GM19463 (cell line): ENCODE results near the gene DUSP5.

Source experiments
- ATAC-seq: cut with Tn5 transposase; IDR thresholded peaks from one replicate; pipeline ENCODE4 v1.9.1; 2021; ENCODE audit warnings: mild to moderate bottlenecking, moderate library complexity; ENCODE audit not compliant: unreplicated experiment

The DUSP5 gene

DNA sequence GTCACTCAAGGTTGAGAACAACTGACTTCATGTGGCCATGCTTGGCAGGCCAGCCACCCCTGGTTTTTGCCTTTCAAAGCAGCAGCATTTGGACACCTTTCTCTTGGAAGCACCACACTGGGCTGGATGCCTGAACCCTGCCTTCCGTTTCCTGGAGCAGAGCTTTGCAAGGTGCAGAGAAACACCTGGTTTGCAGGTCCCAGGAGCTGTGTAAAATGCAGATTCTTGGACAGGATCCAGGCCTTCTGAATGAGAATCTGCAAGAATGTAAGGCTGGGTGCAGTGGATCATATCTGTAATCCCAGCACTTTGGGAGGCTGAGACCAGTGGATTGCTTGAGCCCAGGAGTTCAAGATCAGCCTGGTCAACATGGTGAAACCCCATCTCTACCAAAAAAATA is 18.0 kb upstream of the DUSP5 start:
- ATAC-seq: no peak

DNA sequence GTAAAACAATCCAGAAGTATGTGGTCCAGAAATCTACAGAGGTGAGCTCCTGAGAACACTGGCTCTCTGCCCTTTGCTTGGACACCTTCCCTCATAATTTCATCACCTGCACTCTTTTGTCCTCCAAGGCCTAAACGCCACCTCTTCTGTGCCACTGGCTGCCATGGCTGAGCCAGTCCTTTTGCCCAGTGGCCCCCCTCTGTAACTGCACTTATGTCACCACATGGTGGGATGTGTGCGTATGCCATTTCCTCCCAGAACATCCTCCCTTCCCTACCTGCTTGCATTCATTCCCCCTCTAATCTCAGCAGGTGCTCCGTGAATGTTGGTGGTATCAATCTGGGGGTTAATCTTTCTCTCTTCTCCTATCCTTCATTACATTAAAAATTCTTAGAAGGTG is 17.3 kb upstream of the DUSP5 start:
- no peak for ATAC-seq

DNA sequence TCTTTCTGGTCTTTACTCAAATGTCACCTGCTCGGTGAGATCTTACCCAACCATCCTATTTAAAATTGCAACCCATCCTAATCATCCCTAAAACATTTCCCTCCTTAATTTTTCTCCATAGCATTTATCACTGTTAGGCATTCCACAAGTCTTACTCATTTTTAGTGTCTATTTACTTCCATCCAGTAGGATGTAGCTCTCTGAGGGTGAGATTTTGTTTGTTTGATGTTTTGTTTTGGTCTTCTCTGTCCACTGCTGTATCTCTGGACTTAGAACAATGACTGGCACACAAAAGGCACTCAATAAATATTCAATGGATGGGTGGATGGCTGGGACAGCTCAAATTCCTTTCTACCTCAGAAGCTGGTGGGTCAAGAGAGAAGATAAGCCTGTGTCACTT is 15.8 kb upstream of the DUSP5 start:
- no peak for ATAC-seq

DNA sequence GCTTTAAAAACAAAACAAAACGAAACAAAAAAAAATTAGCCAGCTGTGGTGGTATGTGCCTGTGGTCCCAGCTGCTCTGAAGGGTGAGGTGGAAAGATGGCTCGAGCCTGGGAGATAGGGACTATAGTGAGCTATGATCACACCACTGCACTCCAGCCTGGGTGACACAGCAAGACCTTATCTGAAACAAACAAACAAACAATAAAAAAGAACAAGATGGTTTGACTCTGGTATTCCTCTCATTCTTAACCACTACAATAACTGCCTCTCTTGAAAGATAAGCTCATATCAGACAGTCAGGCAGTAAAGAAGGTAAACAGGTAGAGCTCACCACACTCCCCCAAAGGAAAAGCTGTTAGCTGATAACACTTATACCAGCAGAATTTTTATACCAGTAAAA is 14.1 kb upstream of the DUSP5 start:
- ATAC-seq: no peak

DNA sequence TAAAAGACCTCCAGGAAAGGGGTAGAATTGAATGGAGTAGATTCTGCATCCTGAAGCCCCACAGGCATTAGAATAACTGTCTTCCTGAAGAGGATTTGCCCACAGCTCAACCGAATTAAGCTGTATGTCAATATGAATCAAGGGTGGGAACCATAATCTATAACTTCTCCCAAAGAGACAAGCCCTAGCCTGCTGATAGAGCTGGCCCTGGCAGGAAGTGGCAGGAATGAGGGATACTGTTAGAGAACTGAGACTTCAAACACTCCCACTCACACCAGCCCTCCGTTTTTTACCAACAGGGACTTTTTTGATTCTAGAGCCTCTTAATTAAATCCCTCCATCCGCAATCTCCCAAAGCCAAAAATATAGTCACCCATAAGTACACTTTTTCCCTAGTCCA is 12.2 kb upstream of the DUSP5 start:
- ATAC-seq: no peak

DNA sequence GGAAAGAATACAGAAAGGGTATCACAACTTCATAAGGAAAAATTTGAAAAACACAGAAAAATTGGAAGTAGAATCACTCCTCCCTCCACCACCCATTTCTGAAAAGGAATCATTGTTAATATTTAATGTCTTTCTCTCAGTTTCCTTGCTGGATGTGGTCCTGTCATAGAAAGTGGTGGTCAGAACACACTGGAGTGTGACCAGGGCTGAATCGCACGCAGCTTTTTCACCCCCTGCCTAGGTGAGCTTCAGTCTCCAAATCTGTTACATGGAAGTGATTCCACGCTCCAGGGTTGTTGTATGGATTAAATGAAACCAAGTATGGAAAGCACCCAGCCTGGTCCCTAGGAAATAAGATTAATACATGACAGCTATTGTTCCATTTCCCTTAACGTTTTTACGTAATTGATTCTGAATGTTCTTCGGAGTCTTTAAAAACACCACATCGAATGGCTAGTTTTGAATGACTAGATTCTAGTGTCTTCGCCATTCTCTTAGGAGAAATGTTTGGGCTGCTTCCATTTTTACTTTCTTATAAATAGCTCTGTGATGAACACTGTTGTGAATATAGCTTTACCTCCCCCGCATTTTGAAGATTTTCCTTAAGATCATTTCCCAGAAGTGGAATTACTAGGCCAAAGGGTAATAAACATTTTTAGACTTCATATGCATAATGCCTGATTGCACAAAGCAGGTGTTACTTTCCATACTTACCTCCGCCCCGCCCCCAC is 10.9 kb upstream of the DUSP5 start:
- no peak for ATAC-seq

DNA sequence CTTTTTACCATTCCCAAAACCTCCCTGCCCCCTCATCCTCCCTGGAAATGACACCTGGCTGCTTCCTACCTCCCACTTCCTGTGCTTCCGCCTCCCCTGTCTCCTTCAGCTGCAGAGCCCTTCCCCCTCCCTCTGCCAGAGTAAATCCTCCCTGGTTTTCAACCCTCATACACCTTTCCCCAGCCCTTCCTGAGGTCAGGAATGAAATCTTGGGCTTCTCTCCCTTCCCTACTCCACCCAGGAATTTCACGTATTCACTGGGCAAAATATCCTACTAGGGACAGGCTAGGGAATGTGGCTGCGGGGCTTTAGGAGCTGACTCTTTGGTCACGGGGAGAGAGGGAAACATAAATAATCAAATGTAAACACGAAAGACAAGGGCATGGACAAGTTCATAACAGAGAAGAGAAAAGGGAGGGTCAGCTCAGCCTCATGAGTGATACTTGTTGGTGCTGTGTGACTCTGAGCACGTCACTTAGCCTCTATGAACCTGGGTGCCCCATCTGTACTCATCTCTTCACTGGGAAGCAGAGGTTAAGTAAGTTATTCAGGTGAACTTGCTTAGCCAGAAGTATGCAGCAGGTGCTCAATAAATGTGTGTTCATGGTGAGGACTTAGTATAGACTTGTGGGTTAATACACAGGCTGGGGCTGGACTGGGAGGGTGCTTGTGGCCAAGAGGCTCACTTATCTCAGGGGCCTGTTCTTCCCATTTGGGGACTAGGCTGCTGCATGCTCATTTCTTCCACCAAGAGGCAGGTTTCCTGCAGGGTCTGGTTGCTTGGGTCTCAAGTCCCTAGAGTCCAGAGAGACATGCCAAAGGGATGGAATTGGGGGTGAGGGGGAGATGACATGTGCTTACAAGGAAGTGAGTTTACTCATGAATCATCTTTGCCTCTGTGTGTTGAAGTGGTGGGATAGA is 10.0 kb upstream of the DUSP5 start:
- ATAC-seq: no peak

DNA sequence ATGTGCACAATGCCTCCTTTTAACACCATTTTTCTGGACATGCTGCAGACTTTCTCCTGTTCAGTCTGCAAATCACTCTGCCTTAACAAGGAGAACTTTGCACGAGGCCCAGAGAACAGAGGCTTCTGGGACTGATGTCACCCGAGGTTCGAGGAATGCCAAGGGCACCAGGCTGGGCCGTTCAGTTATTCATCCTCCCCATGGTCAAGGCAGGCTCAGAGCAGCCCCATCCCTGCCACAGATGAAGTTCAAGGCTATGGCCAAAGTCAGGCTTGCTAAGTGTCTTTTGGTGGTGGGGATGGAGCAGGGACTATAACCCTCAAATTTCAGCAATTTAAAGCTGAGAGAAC is 9.4 kb upstream of the DUSP5 start:
- ATAC-seq: no peak

DNA sequence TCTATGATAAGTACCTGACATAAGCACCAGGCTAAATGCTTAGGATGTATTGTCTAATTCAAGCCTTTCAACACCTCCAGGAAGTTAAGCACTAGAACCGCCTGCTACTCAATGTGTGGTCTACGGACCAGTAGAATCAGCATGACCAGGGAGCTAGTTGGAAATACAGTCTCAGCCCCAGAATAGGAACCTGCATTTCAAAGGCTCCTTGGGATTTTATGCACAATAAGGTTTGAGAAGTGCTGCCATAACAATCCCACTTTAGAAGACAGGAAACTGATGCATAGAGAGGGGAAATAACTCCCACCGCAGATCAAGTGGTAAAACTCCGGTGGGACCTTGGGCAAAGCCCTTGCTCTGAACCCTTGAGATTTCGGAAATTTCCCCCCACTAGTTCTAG is 8.8 kb upstream of the DUSP5 start:
- no peak for ATAC-seq

DNA sequence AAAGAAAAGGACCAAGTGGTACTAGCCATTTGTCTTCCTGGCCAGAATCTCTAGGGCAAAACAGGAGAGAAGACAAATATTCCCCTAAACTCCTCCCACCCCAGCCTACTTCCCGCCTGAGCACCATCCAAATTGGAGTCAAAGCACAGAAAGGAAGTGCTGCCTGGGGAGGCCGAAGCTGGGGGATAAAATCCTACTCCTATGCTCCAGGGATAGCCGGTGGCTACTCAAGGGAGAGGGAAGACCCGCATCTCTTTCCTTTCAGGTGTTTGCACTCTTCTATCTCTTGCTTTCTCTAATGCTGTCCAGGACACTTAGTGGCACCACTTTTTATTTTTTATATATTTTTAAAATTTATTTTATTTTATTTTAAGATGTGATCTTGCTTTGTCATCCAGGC is 7.1 kb upstream of the DUSP5 start:
- ATAC-seq: no peak

DNA sequence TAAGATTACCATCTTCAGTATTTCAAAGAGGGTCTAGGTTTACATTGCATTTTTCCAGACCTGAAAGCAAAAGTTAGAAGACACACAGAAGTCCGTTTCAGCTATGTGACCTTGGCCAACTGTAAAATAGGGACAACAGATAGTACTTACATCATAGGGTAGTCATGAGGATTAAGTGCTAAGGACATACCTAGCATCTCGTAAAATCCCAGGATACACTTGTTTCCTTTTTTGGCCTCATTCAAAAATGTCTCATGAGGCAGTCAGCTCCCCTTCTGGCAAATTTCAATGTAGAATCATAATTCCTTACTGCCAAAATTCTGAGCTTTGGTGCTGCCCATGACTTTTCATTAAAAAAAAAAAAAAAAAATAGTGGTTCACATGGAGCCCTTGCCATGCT is 6.4 kb upstream of the DUSP5 start:
- ATAC-seq: no peak

DNA sequence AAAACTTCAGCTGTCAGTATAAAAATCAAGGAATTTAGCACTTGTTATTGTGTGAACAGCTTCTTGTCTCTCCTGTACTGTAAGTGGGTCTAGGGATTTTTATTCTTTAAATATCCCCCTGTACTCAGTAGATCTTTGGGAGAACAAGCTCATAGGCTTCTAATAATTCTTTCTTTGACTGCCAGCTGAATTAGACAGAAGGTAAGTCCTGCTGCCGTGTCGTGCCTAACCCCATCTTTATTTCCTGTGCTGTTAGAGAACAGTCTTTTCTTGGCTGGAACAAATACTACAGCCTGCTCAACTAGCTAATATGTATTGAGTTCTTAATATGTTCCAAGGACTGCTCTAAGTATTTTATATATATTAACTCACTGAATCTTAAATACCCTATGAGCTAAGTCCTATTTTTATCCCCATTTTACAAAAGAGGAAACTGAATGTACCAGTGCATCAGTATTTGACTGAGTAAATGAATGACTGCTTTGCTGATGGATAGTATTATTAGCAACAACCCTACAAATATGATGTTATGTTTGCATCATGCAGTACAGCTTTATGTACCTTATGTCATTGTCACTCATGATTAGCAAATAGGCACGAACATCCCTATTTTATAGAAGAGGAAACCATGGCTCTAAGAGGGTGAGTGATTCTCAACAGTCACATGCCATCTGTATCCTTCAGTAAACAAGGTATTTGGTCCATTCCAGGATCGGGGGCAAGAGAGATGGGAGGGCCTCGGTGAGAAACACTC is 5.5 kb upstream of the DUSP5 start:
- ATAC-seq: no peak

DNA sequence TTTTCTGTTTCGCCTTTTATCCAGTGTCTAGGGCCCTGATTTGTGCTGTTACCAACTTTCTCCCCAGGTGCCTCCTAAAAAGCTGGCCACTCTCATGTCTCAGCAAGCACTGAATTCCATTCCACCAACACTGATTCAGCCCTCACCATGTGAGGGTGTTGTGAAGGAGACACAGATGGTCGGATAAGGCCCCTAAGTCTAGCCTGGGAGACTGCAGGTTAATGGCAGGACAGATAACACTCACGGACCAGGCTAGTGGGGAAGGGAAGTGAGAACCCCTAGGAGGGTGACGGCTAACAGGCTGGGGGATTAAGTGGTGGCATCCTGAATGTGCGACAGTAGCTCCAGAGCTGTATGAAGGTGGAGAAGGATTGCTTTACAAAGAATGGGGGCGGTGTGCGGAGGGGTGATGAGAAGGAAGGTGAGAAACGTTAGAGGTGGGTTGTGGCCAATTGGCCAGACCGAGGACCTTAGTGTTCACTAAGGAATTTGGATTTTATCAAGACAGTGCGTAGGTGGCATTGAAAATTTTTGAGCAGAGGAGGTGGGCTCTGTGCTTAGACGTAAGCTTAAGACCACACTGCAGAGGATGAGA is 3.8 kb upstream of the DUSP5 start:
- no peak for ATAC-seq

DNA sequence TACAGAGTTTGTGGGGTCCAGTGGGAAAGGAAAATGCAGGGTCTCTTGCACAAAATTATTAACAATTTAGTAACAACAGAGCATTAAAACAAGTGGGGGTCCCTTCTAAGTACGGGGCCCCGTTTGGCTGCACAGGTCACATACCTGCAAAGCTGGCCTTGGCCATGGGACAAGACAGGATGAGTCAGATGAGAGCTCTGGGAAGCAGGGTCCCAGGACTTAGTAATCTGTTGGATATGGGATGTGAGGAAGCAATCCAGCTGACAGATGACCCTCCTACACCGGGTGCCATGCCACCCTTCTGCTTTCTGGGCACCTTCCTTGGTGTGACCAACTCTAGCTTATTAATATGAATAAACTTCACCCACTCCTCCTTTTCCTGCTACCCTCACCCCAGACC is 3.2 kb upstream of the DUSP5 start:
- no peak for ATAC-seq

DNA sequence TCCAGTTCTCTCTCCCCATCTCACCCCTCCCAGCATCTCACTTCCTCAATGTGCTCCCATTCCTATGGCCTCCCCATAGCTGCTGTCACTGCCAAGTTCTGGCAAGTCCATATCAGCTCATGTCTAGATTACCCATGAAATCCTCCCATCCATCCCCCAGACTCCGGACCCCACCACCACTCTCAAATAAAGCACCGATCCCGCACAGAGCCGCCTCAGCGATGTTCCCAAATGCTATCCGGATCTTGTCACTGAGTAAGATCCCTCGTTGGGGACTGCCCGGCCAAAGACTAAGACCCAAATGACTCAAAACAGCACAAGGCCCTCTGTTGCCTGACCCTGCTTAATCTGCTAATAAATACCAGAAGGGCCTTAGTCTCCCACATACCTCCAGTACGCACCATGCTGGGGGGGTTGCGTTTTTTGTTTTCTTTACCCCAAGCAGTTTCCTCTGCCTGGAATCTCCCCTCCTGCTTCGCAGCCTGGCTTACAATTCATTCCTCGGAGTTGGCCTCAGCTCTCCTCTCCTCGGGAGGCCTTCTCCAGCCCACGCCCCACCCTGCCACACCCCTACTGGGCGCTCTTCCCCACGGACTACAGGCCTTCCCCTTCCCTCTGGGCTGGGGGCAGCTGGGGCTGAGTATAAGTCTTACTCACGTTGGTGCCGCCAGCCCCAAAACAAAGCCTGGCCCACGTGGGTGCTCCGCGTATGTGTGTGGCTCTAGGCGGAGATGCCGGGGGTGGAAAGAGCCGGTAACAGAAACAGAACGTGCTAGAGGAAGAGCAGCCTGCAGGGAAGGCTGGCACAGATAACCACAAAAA is 1.8 kb upstream of the DUSP5 start:
- no peak for ATAC-seq

DNA sequence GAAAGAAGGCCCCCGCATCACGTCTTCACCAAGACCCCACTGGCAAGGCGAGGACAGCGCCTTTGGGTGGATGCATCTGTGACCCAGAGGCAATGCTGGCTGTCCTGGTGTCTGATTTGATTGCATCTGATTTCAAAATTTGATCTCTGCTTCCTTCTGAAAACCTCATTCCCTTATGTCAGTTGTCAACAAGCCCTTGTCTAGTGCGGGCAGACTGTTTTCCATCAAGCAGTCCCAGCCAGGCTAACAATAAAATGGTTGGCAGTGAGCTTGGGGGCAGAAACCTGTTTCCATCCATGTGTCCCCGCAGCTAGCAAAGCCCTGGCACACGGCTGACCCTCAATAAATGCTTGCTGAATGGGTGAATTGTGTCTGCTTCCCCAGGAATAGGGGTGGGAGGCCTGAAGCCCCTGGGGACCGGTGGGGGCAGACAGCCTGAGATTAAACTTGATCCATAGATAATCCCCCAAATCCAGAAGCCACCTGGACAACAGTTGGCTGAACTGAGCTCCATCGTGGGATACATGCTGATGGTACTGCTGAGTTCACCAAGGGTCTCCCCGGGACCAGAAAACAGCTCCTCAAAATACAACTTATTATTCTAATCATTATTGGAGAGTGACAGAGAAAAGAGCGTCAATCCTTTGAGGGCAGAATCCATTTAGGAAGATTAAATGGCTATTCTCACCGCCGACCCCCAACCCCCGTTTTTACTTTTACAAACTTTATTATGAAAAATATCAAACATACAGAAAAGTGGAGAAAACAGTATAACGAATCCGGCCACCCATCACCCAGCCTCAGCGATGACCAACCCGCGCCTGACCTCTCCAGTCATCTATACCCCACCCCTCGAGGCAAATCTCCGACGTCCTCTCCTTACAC is 912 bp upstream of the DUSP5 start:
- ATAC-seq: no peak

DNA sequence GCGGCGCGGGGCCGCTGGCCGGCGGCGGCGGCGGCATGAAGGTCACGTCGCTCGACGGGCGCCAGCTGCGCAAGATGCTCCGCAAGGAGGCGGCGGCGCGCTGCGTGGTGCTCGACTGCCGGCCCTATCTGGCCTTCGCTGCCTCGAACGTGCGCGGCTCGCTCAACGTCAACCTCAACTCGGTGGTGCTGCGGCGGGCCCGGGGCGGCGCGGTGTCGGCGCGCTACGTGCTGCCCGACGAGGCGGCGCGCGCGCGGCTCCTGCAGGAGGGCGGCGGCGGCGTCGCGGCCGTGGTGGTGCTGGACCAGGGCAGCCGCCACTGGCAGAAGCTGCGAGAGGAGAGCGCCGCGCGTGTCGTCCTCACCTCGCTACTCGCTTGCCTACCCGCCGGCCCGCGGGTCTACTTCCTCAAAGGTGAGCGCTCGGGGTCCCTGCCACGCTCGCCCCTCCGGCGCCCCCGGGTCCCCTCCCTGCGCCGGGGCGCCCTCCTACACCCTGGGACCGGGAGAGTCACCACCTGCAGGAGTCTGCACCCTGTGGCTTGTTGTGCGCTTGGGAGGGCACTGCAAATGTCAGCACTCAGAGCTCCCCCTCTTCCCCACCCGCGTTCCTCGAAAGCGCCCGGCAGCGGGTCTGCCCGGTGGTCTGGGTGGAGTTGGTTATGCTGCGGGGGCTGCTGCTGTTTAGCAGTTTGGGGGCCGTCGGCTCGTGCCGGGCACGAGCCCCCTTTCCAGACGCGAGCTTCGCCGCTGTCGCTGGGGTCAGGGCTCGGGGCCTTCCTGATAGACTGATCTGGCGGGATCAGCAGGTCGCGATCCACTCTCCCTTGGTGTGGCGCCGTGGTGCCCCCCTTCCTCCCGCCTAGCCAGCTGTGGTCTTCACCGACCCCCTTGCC is 627 bp downstream of the DUSP5 start:
- peak; percentile 8 for ATAC-seq

DNA sequence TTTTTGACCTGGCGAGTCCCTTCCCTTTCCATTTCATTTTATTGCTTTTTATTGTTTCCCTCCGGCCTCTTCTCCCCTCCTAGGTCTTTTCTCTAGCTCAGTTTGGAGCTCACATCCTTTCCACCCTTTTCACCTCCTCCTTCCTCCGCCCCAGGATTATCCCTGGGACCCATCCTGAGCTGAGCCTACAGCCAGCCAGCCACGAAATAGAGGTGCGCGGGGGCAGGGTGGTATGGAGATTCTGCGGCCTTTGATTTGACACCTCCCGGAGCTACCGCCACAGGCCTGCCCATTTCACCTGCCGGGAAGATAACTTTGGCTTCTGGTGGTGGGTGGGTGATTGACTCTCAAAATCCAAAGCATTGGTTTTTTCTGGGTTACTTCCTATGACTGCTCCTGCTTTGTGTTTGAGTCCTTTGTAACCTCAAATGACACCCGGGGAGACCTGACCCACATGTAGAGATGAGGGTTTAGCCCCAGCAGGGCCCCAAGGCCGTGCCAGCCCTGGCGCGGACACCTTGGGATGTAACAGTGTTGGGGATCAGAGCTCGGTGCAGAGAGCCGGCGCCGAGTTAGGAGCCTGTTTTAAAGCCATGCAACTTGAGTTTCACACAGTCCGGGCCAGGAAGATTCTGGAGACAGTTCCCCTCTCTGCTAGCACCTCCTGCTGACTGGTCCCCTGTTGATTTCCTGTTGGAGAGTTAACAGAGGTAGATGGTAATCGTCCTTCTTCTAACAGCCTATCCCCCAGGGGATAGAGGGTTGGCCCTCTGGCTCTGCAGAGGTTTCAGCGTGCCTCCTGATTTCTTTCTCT is 1.5 kb downstream of the DUSP5 start:
- ATAC-seq: peak; percentile 17
